Smooth muscle cell of the brain vasculature (primary cell): ENCODE results near the gene IFNA14.
"Not testable (repeated sequence)": the region's sequence is repeated elsewhere in the genome, so short reads cannot be mapped to it uniquely, and the experiment has no call there.

Experiments
- DNase-seq: peaks from one replicate; pipeline ENCODE4 v3.0.0-alpha.2; 2012; ENCODE audit warnings: low read depth, low spot score

IFNA14 gene

DNA sequence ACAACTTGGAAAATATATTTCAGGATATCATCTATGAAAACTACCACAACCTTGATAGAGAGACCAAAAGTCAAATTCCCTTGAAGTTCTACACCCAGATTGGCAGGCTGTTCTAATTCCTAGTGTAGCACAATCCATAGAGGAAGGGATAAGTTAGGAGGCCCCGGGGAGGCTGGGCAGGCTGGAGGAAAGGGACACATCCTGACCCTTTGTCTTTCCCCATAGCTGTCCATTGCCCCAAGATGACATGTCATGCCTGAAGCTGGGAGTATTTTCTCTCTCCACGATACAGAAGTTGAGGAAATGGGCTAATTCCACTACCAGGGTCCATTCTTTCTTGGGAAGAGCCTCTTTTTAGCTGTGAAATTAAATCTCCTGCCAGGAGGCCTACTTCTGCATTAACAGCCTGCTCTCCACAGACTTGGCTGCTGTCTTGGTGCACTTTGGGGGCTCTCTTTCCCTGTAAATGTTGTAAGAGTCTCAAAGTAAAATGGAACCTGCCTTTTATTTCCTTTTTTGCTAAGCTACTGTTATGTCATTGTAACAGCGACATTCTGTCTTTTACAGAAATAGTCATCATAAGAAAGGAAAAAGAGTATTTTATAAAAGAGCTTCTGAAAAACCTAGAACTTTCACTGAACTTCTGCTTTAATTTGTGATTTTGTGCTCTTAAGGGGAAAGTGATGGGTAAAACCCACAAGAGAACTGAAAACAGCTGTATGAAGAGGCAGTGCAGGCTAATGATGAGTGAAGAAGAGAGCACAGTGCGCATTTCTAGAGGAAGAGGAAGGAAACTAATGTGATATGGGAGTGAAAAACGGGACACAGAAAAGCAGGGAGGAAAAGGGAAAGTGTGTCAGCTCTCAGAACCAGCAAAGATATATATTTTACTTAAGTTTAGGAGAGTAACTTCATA is 26.1 kb downstream of the IFNA14 start:
- DNase-seq: not testable (repeated sequence)

DNA sequence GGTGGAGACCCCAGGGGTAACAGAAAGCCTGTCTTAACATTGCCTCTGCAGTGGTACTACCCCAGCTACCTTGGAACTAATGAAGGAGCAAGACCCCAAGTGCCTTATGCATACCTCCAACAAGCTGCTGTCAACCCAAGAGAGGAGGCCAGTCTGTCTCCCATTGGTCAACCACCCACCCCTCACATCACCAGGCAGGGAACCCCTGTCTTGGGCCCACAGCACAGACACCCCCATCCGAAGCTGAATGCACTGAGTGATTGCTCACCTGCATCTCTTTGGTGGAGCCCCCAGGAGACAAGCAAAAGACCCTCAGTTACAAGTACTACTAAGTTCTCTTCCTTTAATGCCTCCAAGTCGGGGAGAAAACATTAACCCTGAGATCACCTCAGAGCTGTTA is 27.6 kb downstream of the IFNA14 start:
- not testable (repeated sequence) for DNase-seq

DNA sequence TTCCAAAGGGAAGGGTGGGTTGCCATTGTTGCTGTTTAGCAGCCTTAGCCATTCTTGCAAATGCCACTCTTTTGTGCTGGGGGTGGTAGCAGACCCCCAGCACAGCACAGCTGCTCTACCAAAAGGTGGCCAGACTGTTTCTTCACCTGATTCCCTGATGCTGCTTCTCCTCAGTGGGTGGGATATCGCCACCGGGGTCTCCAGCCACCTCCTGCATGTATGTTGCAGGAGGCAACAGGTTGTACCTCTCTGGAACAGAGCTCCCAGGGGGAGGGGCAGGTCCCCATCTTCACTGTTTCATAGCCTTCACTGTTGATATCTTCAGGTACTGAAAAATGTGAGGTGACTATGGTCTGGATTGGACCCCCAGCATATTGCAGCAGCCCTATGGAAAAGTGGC is 29.0 kb downstream of the IFNA14 start:
- not testable (repeated sequence) for DNase-seq

DNA sequence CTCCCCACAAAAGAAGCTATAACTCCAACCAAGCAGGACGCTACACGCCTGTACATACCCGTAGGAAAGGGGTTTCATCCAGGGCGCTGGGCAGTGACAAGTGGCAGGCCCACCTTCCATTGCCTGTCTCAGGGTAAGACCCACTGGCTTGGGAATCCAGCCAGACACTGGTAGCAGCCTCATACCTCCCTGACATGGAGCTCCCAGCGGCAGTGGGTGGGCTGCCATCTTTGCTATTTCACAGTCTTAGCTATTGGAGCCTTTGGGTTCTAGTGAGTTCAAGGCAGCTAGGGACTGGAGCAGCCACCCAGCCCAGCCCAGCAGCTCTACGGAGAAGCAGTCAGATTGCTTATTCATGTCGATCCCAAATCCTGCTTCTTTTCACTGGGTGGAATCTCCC is 29.5 kb downstream of the IFNA14 start:
- DNase-seq: no peak

DNA sequence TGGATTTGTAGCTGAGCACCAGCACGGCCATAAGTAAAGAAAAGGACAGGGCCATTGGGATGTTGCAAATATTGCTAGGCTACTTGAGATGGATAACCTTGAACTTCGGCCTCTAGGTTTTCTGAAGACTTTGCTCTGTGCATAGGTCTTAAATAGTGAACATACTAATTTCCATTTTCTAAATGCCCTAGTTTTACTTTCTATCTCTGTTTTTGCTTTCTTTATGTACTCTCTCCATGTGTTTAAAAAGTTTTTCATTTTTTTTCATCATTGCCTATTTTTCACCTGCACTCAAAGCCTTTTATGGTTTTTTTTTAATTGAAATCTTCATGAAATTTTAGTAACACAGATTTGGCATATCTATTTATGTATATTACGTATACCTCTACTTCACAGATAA is 32.8 kb downstream of the IFNA14 start, which contains the start of gene IFNA10:
Gene IFNA10 (minus strand): TSS at position 101 of the 400 bp plus-strand sequence. CDS start 46 bp downstream, at position 55.
- not testable (repeated sequence) for DNase-seq

DNA sequence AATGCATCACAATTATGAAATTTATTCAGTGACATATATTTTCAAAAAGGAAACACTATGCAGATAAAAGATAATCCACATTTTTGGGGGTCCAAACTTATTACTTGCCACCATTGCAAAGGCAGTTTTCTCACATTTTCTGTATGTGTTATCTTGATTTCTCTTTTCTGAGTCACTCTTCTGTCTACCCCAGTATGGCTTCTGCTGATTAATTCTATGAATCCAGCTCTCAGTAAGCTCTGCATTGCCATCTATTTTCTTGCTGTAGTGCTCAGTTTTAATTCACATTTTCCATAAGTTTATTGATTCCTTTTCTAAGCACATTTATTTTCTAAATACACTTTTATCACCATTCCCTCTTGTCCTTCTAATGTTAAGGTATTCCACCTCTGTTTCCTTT is 34.6 kb downstream of the IFNA14 start:
- DNase-seq: no peak

DNA sequence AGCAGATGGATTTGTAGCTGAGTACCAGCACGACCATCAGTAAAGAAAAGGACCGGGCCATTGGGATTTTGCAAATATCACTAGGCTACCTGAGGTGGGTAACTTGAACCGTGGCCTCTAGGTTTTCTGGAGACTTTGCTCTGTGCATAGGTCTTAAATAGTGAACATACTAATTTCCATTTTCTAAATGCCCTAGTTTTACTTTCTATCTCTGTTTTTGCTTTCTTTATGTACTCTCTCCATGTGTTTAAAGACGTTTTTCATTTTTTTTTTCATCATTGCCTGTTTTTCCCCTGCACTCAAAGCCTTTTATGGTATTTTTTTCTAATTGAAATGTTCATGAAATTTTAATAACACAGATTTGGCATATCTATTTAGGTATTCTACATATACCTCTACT is 37.7 kb downstream of the IFNA14 start, which contains the start of gene IFNA7:
Gene IFNA7 (minus strand): TSS at position 101 of the 400 bp plus-strand sequence. CDS start 40 bp downstream, at position 61.
- not testable (repeated sequence) for DNase-seq

DNA sequence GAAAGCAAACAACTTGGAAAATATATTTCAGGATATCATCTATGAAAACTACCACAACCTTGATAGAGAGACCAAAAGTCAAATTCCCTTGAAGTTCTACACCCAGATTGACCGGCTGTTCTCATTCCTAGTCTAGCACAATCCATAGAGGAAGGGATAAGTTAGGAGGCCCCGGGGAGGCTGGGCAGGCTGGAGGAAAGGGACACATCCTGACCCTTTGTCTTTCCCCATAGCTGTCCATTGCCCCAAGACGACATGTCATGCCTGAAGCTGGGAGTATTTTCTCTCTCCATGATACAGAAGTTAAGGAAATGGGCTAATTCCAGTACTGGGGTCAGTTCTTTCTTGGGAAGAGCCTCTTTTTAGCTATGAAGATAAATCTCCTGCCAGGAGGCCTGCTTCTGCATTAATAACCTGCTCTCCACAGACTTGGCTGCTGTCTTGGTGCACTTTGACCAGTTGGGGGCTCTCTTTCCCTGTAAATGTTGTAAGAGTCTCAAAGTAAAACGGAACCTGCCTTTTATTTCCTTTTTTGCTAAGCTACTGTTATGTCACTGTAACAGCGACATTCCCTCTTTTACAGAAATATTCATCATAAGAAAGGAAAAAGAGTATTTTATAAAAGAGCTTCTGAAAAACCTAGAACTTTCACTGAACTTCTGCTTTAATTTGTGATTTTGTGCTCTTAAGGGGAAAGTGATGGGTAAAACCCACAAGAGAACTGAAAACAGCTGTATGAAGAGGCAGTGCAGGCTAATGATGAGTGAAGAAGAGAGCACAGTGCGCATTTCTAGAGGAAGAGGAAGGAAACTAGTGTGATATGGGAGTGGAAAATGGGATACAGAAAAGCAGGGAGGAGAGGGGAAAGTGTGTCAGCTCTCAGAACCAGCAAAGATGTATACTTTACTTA is 44.7 kb downstream of the IFNA14 start:
- not testable (repeated sequence) for DNase-seq
